ENCODE results near the gene LAMP5.

- no peak for TF ChIP-seq POLR2A (IDR thresholded peaks at IDR 0.05)
- TF ChIP-seq CTCF (IDR thresholded peaks at IDR 0.05) = no peak
- no peak for TF ChIP-seq EP300 (IDR thresholded peaks at IDR 0.05)
- TF ChIP-seq POLR2AphosphoS5 (IDR thresholded peaks at IDR 0.05) = no peak
These were observed 7.4 kb upstream of the LAMP5 start for GRCh38 chr20:9506964-9507369.

Measured in upper lobe of left lung (tissue), 4 donors.